ENCODE measurements around the gene CD276.
A peak's percentile ranks its signal among the peaks of the same experiment; 100 is the strongest.
"Not testable (repeated sequence)": the region's sequence is repeated elsewhere in the genome, so short reads cannot be mapped to it uniquely, and the experiment has no call there.

Gene CD276

DNA sequence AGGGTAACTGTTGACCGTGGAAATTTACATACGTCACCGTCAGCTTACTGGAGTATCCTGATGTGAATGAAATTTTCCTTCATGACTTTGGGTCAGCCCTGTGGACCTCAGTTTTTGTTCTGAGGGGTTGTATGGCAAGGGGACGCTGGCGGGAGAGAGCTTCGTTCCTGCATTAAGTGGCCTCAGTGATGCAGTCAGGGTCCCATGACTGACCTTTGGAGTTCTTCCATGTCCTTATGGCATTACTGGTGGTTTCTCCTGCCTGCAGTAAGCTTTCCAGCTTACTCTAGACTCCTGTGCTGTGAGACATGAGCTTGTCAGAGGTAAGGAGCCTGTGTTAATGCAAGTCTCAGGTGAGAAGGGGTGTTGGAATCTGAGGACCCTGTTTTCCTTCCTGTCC, 1.8 kb downstream of the CD276 start:
- DNase-seq, result no peak

- DNase-seq, result no peak
Observed at GRCh38 chr15:73686781-73687256, 2.6 kb downstream of the CD276 start.

GRCh38 chr15:73687351-73687750, 3.2 kb downstream of the CD276 start:
- no peak for DNase-seq

DNA sequence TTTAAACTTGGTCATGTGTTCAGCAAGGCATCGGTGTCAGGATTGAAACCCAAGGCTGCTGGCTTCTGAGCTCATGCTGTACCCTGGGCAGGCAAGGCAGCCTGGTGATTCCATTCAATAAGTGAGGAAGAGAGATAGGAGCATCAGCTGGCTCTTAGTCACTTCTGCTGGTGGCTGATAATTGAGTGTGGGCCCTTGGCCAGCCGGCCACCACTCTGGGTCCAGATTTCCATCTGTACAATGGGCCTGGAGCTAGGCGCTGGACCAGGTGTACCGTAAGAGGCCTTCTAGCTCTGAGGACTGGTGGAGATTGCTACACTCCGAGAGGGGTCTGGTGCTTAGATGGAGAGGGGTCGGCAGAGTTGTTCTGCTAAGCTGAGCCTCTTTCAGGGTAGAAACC, 4.3 kb downstream of the CD276 start:
- DNase-seq, result no peak

DNA sequence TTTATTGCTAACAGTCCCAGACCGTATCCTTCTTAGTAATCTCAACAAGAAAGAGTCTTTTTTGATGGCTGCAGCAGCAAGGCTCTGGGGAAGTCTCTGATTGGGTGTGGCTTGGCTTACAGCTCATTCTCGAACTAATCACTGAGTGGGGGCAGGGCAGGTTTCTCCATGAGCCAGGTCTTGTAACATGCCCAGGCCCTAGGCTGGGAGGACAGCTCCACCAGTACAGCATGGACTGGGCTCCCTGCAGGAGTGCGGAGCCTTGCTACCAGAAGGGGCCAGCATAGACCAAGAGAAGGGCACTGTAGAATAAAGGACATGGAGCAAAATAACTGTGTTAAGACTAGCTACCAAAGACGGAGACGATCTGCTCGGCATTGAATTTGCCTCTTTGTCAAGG, 7.2 kb downstream of the CD276 start:
- DNase-seq, result no peak

GRCh38 chr15:73694419-73694818, 10.2 kb downstream of the CD276 start:
- no peak for DNase-seq

- DNase-seq, result no peak
Observed at GRCh38 chr15:73695773-73696640, 11.8 kb downstream of the CD276 start.

GRCh38 chr15:73696641-73697001, 12.4 kb downstream of the CD276 start:
- DNase-seq, result no peak

DNA sequence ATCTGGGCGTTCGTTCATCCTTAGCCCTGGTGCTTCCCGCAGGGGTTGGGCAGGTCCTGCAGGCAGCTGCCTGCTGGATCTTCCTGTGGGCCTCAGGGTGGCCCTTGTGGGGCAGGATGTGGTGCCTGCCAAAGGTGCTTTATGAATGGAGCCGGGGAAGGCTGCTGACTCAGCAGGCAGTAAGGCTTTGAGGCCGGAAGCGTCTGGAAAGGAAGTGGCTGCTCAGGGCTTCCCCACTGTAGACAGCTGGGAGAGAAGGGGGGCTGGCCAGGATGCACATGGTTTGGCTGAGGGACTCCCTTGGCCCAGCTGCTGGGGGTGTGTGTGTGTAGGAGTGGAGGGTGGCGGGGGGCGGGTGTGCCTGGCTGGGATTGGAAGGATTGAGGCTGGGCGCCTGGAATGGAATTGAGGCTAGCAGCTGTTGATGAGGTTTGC, 12.9 kb downstream of the CD276 start:
- peak; percentile 61 for DNase-seq

GRCh38 chr15:73699249-73700040, 15.3 kb downstream of the CD276 start:
- no peak for DNase-seq

GRCh38 chr15:73700041-73700842, 16.1 kb downstream of the CD276 start:
- peak; percentile 69 for DNase-seq

- DNase-seq, result not testable (repeated sequence)
Observed at GRCh38 chr15:73702311-73703239, 18.4 kb downstream of the CD276 start.

GRCh38 chr15:73703601-73704000, 19.4 kb downstream of the CD276 start:
- DNase-seq, result not testable (repeated sequence)

DNA sequence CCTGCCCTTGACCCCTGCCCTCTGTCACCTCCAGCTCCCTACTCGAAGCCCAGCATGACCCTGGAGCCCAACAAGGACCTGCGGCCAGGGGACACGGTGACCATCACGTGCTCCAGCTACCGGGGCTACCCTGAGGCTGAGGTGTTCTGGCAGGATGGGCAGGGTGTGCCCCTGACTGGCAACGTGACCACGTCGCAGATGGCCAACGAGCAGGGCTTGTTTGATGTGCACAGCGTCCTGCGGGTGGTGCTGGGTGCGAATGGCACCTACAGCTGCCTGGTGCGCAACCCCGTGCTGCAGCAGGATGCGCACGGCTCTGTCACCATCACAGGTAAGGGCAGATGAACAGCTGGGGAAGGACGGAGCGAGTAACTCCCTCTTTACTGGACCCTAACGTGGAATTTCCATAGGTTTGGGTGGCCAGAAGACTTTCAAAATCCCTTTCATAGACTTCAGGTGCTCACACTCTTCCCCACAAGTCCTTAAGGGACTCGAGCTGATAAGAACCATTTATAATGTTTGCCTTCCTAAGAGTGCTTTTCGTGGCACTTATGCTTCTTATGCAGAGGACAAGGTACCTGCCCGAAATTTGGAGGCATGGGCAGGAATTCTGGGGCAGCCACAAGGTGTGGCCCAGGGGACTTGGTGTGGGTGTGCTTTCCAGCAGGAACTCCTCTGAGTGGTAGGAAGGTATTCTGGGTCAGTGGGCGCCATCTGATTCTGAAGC, 20.1 kb downstream of the CD276 start:
- DNase-seq, result not testable (repeated sequence)

DNA sequence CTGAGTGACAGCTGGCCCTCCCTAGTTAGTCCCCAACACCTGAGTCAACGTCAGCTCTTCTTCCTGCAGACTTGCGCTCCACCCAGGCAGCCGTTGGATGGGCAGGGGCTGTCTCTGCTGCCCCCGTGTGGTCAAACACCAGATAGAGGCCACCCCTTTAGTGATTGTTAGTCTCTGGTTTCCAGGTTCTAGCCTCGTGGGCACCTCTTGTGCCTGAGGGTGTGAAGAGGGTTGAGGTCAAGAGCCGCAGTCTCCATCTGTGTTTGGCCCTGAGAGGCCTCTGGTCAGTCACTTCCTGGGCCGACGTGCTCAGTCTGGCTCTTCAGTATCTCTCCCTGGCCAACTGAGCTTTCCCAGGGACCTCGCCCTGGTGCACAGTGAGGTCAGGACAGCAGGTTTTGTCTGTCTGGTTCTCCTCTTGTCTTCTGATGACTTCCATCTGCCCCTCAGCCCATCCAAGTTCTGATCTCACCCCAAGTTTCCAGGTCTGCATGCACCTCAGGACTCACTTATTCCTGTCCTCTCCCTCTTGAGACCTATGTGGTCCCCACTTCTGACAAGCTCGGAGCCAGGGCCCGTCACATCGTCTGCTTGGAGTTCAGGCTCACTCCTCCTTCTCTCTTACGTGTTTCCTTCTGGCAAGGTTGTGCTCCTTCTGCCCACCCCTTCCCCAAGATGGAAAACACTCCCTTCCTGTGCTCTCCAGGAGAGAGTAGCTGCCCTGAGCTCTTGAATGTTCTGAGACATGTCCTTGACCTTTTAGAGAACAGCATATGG, 20.9 kb downstream of the CD276 start:
- DNase-seq, result peak; percentile 60

- DNase-seq, result no peak
Observed at GRCh38 chr15:73708691-73709090, 24.5 kb downstream of the CD276 start.

GRCh38 chr15:73709241-73709640, 25.1 kb downstream of the CD276 start:
- no peak for DNase-seq

- no peak for DNase-seq
Observed at GRCh38 chr15:73709686-73710085, 25.5 kb downstream of the CD276 start.

DNA sequence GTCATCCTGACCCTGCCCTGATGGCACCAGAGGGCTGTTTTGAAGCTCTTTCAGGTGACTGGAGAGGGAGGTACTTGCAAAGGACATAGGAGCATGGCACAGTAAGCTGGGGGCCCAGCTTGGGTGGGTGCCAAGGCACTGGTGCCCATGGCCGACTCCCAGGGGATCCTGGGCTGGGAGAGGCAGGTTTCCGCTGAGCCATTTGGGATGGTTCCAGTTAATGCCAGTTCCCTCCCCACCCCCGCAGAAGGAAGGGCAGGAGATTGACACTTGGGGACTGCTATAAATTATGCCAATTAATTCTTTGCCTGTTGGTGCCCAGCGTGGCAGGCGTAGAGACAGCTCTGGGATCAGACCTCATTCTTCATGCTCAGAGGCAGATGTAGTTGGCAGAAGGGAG, 26.1 kb downstream of the CD276 start:
- no peak for DNase-seq

GRCh38 chr15:73711526-73711925, 27.3 kb downstream of the CD276 start:
- no peak for DNase-seq

Data from activated T-cell treated with anti-CD3 and anti-CD28 coated beads, Interleukin-2, amount 50 U/mL, for 1 hour (primary cell).